PC-9 (cell line): ENCODE results near the gene RBBP4. TPM values are rescaled to one million over a fixed set of nuclear protein-coding genes. Genes with fewer than 3 reads are reported as not detected.

Experiments used
- BruUV-seq: library from RNA; stranded (reverse); fragments of 400-500 nt; replicated peaks from 2 replicates; lab custom pipeline; 2021; lab: Mats Ljungman, UMichigan
- CTCF ChIA-PET: fragments of 300-600 bp; sonication (Branson Sonifier 250); formaldehyde crosslinking; loops from one replicate; lab custom pipeline; 2022; ENCODE audit warnings: antibody characterized with exemption; lab: Charles Lee
- POLR2A ChIA-PET: fragments of 300-600 bp; sonication (Branson Sonifier 250); formaldehyde crosslinking; loops from one replicate; lab custom pipeline; 2022; ENCODE audit warnings: antibody characterized with exemption; ENCODE audit not compliant: unreplicated experiment; lab: Charles Lee
- DNase-seq, 2 experiments: peaks; one replicate each; pipeline versions ENCODE4 v3.0.0 to v3.0.0-alpha.2; 2015 to 2022; ENCODE audit warnings: mixed read lengths in 1 of 2
- H2AFZ ChIP-seq: fragments of 200-600 bp; sonication (generic); 2 replicates; pipeline ENCODE4 v1.8.1; 2017; ENCODE audit warnings: antibody characterized with exemption
- H3F3A ChIP-seq: fragments of 200-600 bp; sonication (generic); 2 replicates; pipeline ENCODE4 v1.8.1; 2017; ENCODE audit warnings: antibody characterized with exemption, mild to moderate bottlenecking, low read depth; ENCODE audit not compliant: insufficient read depth
- H3K27ac ChIP-seq: fragments of 200-600 bp; sonication (generic); 2 replicates; pipeline ENCODE4 v1.6.1; 2016; ENCODE audit warnings: mixed run types
- H3K27me3 ChIP-seq: fragments of 200-600 bp; sonication (generic); 2 replicates; pipeline ENCODE4 v1.6.1; 2016; ENCODE audit warnings: low read depth, mixed run types; ENCODE audit not compliant: insufficient read depth
- H3K36me3 ChIP-seq: fragments of 200-600 bp; sonication (generic); 2 replicates; pipeline ENCODE4 v1.6.1; 2016; ENCODE audit warnings: low read depth, mixed run types
- H3K4me1 ChIP-seq: fragments of 200-600 bp; sonication (generic); replicated peaks from 2 replicates; pipeline ENCODE4 v1.6.1; 2016; ENCODE audit warnings: mixed run types; ENCODE audit not compliant: insufficient read depth
- H3K4me2 ChIP-seq: fragments of 200-600 bp; sonication (generic); 2 replicates; pipeline ENCODE4 v1.6.1; 2017; ENCODE audit warnings: mixed run types
- H3K4me3 ChIP-seq: fragments of 200-600 bp; sonication (generic); 2 replicates; pipeline ENCODE4 v1.6.1; 2016; ENCODE audit warnings: mixed run types
- H3K79me2 ChIP-seq: fragments of 200-600 bp; sonication (generic); 2 replicates; pipeline ENCODE4 v1.6.1; 2017; ENCODE audit warnings: low read depth, mixed run types
- H3K9me2 ChIP-seq: fragments of 200-600 bp; sonication (generic); 2 replicates; pipeline ENCODE4 v1.8.1; 2017; ENCODE audit warnings: mild to moderate bottlenecking; ENCODE audit not compliant: insufficient read depth
- H3K9me3 ChIP-seq: fragments of 200-600 bp; sonication (generic); 2 replicates; pipeline ENCODE4 v1.8.1; 2016; ENCODE audit warnings: low read depth; ENCODE audit not compliant: insufficient read depth
- H4K20me1 ChIP-seq: fragments of 200-600 bp; sonication (generic); 2 replicates; pipeline ENCODE4 v1.8.1; 2017; ENCODE audit not compliant: insufficient read depth
- CTCF ChIP-seq: fragments of 200-600 bp; sonication (generic); conservative IDR thresholded peaks from 2 replicates; pipeline ENCODE4 v1.6.1; 2017; ENCODE audit warnings: mixed run types, antibody characterized with exemption, mild to moderate bottlenecking, moderate library complexity
- EZH2 ChIP-seq: fragments of 200-600 bp; sonication (generic); IDR thresholded peaks from 2 replicates; pipeline ENCODE4 v1.8.0; 2017; ENCODE audit warnings: antibody characterized with exemption, low read depth
- intact Hi-C: fragments of 100-400 bp; cut with micrococcal nuclease; formaldehyde crosslinking; loops from one replicate; pipeline ENCODE4 v1.10.0; 2022; ENCODE audit not compliant: unreplicated experiment
- total RNA-seq: library from RNA; stranded (reverse); gene quantifications from 2 replicates; pipeline ENCODE4 v1.2.3, GENCODE V29; 2021

Gene RBBP4
- total RNA-seq, 1 experiment from 2014 or later: 206 TPM

- Histone ChIP-seq H4K20me1 (no peaks in the 10 kb centered on the region), H3K4me1 (no peaks in the 10 kb centered on the region), H3K79me2 (no peaks in the 10 kb centered on the region), H3K27ac (no peak overlapping the region), H3F3A (no peaks in the 10 kb centered on the region), H3K4me3 (no peak overlapping the region), H3K4me2 (no peak overlapping the region), H3K27me3 (no peaks in the 10 kb centered on the region), H3K36me3 (no peaks in the 10 kb centered on the region), H2AFZ (no peak overlapping the region), H3K9me2 (no peaks in the 10 kb centered on the region), H3K9me3 (no peaks in the 10 kb centered on the region)
- no TSS peak for BruUV-seq
- ChIA-PET CTCF (no interaction called here), POLR2A (no interaction called here)
- no peak for DNase-seq
- TF ChIP-seq EZH2 (no peak), CTCF (no peak)
- intact Hi-C loops: no loop called here
Observed at GRCh38 chr1:32606565-32607371, 44.2 kb upstream of the RBBP4 start.

- Histone ChIP-seq H3K36me3 (no peaks in the 10 kb centered on the region), H3K4me1 (peaks cover 5% of the 10 kb centered on the region), H3K4me2 (no peak overlapping the region), H2AFZ (no peak overlapping the region), H3K9me2 (no peaks in the 10 kb centered on the region), H3K4me3 (no peak overlapping the region), H3K9me3 (no peaks in the 10 kb centered on the region), H4K20me1 (no peaks in the 10 kb centered on the region), H3K79me2 (no peaks in the 10 kb centered on the region), H3K27me3 (no peaks in the 10 kb centered on the region), H3F3A (no peaks in the 10 kb centered on the region), H3K27ac (no peak overlapping the region)
- no peak for TF ChIP-seq EZH2
- TF ChIP-seq CTCF: no peak
- ChIA-PET CTCF (no interaction called here), POLR2A (interaction anchor here (0.6 kb wide), 1 partner anchor 119 kb away, joined by 9 read pairs; no protein-coding TSS in a partner anchor)
- DNase-seq: no peak
- no TSS peak for BruUV-seq
- intact Hi-C loops: no loop called here
Observed at GRCh38 chr1:32609180-32609579, 41.8 kb upstream of the RBBP4 start.

GRCh38 chr1:32611859-32612188 lies 39.2 kb upstream of the RBBP4 start:
- no peak overlapping the region for H3K27ac ChIP-seq

More at GRCh38 chr1:32611859-32612188, 39.2 kb upstream of the RBBP4 start:
- H3K9me3 ChIP-seq: no peaks in the 10 kb centered on the region
- peak overlapping the region; percentile 86 for H3K4me2 ChIP-seq
- H3K36me3 ChIP-seq: no peaks in the 10 kb centered on the region
- H3F3A ChIP-seq: peaks cover under 1% of the 10 kb centered on the region; the same call in 1 of the 2 replicates
- peaks cover 5% of the 10 kb centered on the region for H3K4me1 ChIP-seq
- no peaks in the 10 kb centered on the region for H4K20me1 ChIP-seq
- H3K4me3 ChIP-seq: peak overlapping the region; percentile 64
- no peak for DNase-seq
- H3K79me2 ChIP-seq: no peaks in the 10 kb centered on the region
- no peaks in the 10 kb centered on the region for H3K27me3 ChIP-seq
- no TSS peak for BruUV-seq
- intact Hi-C loops: loop anchor here (10.0 kb wide), 1 partner anchor 167 kb away; no protein-coding TSS in a partner anchor
- H2AFZ ChIP-seq: peak overlapping the region; percentile 89
- H3K9me2 ChIP-seq: no peaks in the 10 kb centered on the region
- ChIA-PET POLR2A (no interaction called here), CTCF (interaction anchor here (0.6 kb wide), 1 partner anchor 92 kb away, joined by 7 read pairs; no protein-coding TSS in a partner anchor)
- TF ChIP-seq CTCF (no peak), EZH2 (no peak)
